NCI-H2227 (cell line): ENCODE measurements around the gene ABLIM3.
"Not testable (repeated sequence)": the region's sequence is repeated elsewhere in the genome, so short reads cannot be mapped to it uniquely, and the experiment has no call there.

Experiments
- DNase-seq: peaks from one replicate; lab custom pipeline; 2025; ENCODE audit not compliant: unreplicated experiment; lab: John Stamatoyannopoulos, UW

The ABLIM3 gene

DNA sequence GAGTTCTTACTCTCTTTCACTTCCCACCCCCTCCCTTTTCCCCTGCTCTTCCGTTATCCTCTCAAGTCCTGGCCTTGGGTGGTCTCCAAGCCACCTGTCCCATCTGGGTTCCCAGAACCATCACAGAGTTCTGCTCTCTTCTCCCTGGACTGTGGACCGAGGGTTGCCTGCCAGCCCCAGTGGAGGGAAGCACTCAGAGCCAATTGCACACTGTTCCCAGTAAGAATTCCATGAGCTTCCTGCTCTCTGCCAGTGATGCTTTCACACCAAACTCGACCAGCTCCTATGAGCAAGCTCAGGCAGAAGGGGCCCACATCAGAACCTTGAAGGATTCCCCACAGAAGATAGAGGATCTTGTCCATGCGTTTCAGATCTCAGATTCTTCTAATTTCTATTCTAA, 110.3 kb downstream of the ABLIM3 start:
- DNase-seq, result no peak

DNA sequence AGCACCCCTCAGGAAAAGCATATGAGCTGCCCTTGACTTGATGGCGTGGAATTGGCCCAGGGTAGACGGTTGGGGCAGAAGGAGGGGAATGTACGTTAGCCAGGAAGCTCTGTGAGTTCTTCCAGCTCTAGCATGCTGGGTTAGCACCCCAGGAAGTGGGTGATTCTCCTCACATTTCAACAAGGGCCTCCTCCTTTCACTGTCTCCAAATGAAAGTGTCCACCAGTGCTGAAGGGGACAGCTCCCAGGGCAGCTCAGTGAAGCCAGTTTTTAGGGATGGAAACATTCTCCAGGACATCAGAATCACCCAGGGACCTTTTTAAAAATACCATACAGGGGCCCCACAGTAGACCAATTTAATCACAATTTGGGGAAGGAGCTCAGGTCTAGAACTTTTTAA, 113.2 kb downstream of the ABLIM3 start:
- no peak for DNase-seq

DNA sequence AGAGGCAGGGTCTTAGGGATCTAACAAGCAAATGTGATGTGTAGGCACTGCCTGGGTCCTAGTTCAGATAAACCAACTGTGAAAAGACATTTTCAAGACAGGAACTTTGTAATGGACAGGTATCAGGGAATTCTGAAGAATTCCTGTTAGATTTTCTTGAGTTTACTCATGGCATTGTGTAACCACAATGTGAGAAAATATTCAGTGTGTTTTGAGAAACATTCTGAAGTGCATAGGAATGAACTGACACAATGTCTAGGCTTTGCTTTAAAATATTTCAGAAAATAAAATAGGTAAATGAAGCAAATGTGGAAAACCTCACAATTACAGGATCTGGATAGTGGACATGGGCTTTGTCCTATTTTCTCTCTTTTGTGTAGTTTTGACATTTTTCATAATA, 115.2 kb downstream of the ABLIM3 start:
- DNase-seq, result no peak

DNA sequence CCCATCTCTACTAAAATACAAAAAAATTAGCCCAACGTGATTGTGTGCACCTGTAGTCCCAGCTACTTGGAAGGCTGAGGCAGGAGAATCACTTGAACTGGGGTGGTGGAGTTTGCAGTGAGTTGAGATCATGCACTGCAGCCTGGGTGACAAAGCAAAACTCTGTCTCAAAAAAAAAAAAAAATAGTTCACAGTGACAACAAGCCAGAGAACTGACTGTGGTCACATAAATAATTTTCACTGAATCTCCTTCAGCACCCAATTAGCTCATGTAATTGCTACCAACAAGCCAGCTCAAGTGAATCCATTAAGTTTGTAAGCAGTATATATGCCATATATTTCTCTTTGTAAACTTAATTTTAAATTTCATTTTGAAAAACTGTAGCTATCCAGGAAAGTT, 115.8 kb downstream of the ABLIM3 start:
- DNase-seq, result no peak

DNA sequence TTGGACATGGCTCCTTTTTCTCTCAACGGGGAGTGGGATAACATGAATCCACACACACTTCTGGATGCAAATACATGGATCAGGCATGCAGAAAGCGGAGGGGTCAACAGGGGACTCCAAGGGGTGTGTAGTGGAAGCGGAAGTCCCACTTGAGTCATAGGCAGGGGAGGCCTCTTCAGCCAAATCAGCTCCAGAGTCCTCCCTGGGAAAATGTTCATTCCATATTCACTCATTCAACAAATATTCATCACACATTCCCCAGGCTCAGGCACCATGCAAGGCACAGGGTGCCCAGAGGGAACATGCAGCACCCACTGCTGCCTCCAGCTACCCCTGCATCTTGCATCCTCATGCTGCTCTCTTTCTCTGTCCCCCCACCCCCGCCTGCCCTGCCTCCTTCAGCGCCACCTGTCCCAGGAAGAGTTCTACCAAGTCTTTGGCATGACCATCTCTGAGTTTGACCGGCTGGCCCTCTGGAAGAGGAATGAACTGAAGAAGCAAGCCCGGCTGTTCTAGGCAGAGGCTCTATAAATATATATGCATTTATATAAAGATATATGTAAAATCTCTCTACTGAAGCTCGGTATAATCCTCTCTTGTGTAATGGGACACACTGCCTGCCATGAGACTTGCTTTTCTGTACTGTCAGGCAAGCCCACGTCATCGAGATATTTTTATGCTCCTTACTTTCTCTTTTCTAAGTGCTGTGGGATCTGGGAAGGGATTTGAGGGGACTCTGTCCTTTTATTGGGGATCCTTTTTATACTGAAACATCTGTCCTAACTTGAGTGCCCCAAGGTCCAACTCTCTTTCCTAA, 116.8 kb downstream of the ABLIM3 start:
- DNase-seq, result no peak

DNA sequence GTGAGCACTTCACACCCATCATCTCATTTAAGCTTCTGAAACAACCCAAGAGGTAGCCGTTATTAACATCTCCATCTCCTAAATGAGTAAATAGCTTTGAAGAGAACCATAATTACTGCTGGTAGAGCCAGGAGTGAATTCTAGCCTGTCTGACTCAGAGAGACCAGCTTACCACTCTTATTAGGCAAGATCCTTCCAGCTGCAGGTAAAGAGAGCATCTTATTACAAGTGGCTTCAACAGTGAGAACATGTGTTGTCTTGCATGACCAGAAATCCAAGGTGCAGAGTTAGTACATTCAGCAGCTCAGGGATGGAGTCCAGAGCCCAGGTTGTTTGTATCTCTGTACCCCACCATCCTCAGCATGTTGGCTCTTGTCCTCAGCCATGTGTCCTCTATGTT, 119.5 kb downstream of the ABLIM3 start:
- no peak for DNase-seq

DNA sequence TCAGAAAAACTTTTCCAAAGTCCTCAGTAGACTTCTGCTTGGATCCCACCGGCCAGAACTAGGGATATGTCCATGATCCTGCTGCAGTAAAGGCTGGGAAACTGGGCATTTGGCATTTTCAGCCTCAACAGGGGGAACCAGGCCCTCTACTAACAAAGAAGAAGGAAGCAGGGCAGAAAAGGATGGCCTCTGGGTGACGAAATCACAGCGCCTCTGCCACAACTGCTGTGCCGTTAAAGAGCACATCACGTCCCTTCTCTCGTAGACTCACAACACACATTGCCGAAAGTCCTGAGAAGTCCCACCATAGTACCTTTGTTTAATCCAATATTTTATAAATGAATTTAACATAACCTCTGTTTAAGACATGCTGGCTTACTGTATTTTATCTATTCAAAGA, 120.0 kb downstream of the ABLIM3 start:
- DNase-seq, result no peak

DNA sequence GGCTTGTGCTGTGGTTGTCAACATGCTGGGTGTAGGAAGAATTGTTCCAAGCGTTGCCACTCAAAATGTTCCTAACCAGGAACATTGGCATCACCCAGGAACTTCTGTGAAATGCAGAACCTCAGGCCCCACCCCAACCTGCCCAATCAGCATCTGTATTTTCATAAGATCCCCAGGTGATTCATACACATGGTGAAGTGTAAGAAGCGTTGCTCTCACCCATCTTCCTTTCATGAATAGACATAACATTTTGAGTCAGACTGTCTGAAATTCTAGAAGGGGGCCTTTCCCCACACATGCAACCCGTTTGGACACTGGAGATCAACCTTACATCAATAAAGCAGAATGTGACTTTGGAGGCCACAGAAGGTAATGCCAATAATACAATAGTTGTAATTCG, 121.0 kb downstream of the ABLIM3 start:
- DNase-seq, result no peak

DNA sequence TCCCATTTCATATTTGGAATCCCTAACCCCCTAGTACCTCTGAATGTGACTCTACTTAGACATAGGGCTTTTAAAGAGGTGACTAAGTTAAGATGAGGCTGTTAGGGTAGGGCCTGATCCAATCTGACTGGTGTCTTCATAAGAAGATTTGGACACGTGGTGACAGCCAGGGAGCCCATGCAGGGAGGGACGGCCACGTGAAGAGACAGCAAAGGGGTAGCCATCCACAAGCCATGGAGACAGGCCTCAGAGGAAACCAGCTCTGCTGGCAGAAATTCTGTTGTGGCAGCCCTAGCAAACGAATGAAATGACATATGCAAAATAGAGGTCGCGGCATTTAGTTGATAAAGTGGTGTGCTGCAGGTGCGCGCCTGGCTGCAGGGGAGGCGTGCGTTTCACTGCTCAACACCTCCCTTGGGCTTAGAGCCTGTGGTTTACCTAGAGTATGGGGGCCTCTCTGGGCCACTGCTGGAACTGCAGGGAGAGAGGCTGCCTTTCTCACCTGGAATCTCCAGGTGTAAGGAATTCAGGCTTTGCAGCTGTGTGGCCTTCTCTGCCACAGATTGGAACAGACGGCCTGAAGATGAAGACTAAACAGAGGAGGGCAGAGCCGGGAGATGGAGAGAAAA, 123.3 kb downstream of the ABLIM3 start:
- peak; percentile 14 for DNase-seq

DNA sequence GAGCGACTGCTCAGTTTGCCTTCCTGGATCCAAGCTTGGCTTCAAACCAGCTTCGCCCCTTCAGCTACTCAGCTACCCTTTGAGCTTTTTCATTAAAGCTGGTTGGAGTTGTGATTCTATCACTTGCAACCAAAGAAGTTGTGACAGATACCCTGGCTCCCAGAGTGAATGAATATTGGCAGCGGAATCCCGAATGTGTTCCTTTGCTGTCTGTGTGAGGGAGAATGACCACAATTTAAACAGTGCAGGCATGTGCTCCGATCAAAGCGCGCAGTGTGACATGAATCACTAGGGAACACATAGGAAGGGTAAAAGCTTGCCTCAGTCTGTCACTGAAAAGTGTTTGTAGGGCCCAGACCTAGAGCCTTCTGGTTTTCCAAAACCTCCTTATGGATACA, 123.8 kb downstream of the ABLIM3 start:
- DNase-seq, result no peak

DNA sequence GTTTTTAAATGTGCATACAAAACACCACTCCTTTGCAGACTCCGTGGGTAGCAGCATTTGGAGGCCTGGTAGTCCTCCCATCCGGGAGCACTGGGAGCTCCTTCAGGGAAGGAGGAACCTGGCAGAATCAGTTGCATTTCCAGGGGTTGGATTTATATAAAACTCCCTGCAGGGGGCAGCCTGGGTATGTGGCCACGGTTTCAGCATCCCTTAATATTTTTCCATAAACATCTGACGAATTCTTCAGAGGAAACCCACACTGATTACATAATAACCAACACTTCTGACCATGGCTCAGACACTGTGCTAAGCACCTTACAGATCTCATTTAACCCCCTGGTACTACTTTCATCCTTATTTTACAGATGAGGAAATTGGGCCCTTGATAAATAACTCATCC, 124.3 kb downstream of the ABLIM3 start:
- peak; percentile 9 for DNase-seq

DNA sequence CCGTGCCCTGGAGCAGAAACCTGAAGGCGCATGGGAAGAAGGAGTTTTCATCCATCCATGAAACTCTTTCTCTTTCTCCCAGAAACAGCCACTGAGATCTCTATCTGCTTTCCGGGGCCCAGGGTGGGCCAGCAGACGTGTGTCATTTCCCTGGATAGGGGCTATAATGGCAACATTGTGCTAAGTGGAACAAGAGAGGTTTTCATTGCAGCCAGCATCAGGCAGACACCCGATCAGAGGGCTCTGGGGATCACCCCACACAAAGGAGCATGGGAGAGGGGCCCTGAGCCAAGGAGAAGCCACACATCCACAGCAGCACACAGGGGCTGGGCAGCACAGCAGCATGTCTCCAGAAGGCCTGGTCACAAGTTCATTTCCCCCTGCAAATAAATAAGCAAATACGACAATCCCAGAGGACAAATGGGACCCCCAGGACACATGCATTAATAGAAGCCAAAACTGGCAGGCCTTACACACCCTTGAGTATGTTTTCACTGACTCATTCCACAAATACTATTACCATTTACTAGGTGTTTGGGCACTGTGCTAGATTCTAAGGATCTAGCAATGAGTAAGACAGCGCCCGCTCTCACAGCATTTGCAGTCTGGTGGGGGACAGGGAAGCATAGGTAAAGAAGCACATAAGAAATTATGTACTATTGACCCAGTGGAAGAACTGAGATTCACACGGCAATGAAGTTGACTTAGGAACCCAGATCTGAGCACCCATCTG, 126.1 kb downstream of the ABLIM3 start:
- DNase-seq, result no peak

DNA sequence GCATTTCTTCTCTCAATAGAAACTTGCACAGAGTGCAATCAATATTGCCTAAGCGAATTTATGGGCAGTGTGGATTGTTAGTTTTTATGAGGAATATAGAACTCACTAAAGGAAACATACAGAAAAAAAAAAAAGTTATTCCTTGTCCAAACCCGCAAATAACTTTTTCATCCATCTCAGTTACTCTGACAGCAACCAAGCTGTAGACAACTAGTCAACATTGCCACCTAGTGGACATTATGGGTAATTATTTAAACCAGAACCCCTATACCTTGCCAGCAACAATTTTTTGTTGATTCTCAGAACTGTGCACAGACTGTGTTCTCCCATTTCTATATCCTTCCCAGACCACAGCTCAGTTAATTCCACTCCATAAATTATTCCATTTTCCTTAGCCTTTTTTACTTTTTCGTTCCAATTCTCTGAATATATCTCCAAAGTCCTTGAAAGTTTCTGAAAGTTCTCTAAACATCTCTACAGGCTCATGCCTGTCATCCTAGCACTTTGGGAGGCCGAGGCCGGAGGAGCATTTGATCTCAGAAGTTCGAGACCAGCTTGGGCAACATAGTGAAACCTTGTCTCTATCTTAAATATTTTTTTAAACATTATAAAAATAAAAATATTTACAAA, 127.8 kb downstream of the ABLIM3 start:
- peak; percentile 50 for DNase-seq

DNA sequence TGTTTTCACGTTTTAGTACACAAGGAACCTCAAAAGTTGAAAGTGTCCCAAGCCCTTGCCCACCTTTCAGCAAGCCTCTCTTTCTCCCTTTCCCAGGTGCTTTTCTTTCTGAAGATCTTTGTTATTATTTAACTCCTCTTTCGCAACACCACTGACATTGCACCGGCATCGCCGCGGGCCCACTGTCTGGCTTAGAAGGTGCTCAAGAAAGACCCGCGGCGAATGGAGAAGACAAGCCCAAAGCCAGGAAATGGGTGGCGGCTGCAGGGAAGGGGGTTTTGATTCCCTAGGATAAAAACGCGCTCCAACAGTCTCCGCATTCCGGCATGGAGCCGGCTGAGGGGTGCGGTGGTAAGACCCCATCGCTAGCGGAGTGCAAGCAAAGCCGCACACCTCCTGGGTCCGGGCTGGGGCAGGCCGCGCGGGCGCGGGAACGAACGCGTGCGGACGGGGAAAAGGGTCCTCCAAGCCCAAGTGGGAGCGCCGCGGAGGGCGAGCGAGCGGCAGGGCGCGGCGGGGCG, 130.0 kb downstream of the ABLIM3 start:
- DNase-seq, result peak; percentile 50

DNA sequence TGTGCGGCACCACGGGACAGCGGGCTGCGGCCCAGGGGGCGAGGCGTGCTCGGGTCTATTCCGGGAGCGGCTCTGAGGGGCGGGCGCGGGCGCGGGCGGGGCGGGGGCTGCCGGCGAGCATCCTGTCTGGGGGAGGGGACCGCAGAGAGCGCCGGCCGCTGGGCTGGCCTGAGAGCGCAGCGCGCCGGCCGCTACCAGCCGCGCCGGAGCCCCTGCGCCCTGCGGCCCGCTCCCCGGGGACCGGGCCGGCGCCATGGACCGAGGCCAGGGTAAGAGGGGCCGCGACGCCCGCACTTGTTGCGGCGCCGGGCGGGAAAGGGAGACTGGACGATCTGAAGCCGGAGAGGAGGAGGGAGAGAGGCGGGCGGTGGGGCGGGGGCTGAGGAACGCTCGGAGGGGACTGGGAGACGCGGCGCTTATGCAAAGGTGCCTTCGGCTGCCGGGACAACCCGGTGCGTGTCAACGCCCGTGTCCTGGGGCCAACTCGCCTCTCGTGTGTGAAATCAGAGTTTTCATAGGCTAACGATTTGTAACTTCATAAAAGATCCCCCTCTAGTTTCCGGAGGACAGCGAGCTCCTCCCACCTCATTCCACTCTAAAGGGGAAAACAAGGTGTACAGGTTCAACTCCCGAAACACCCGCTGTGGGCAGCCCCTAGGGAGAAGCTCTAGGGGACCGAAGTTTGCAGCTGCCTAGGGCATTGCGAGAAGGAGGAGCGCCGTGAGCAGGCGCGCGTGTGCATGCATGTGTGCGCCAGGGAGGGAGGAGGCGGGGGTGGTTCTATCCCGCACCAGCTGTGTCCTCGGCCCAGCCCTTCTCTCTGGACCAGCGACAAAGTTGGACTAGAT, 130.6 kb downstream of the ABLIM3 start, which contains the start of gene AFAP1L1:
Gene AFAP1L1, plus strand, starts transcription at position 144 of the 848 bp plus-strand sequence. Its CDS starts 110 bp downstream, at position 254.
- peak; percentile 50 for DNase-seq

DNA sequence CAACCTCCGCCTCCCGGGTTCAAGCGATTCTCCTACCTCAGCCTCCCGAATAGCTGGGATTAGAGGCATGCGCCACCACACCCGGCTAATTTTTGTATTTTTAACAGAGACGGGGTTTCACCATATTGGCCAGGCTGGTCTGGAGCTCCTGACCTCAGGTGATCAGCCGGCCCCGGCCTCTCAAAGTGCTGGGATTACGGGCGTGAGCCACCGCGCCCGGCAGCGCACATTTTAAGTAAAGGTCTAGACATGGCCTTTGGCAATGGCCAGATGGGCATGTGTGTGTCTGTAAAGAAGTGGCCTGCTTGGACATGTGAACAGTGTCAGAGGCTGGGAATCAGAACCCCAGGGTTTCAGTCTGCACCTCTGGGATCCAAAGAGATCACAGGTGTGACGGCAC, 131.5 kb downstream of the ABLIM3 start:
- not testable (repeated sequence) for DNase-seq

DNA sequence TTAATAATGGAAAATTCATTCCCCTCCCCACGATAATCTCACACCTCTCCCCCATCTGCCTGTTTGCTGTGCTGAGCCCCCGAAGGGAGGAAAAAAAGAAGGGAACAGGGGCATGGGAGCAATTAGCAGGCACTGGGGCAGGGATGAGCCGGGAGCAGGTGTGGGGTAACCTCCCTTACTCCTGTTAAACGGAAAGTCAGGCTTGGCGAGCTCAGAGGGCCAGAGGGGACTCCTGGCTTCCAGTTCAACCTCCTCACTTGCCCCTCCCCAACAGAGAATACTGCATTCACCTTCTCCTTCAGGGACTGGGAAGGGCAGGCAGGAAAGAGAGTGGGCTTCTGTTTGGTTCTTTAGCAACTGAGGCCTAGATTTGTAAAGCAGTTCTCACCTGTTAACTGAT, 131.9 kb downstream of the ABLIM3 start:
- DNase-seq, result no peak

DNA sequence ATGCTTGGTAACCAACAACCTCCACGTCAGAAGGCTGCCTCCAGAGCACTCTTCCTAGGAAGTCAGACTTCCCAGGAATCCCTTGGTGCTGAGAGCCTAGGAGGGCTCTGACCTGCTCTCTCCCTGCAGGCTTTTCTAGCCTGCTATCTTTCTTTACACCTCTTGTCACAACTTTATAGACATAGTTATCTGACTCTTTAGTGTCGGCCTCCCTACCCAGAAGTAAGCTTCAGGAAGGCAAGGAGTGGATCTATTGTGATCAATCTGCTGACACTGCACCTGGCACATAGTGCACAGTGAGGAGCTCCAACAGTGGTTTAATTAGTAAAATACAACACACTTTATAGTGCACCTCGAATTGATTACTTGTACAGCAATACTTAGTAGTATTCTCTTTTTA, 132.7 kb downstream of the ABLIM3 start:
- no peak for DNase-seq

DNA sequence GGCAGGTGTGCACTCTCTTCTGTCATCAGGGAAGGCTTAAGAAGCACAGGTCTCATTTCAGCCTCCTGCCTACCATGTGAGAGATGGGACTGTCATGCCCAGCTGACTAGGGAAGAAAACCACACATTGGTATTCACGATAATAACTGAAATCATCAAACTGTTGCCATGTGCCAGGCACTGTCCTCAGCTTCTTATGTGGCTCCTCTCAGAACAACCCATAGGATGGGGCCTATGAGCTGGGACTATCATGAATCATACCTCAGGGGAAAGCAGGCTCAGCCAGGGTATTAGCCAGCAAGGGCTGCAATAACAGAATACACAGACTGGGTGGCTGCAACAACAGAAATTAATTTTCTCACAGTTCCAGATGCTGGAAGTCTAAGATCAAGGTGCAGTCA, 133.6 kb downstream of the ABLIM3 start:
- no peak for DNase-seq

DNA sequence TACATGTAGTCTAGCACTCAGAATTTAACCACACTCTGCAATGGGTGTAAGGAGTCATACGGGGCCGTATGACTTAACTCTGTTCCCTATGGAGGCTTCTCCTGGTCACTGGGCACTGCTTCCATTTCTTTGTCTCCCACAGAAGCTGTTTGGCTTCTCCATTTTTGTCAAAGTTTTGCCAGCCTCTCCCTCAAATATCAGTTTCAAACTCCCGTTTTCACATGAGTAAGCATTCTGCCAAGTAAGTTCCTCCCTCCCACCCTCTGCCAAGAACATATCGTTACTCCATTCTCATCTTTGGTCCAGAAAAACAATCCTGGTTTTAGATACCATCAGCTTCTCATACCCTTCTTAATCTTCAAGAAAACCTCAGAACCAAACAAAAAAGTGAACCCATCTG, 136.5 kb downstream of the ABLIM3 start:
- no peak for DNase-seq
